B cell (primary cell): ENCODE measurements around the gene RTL1. TPM values are rescaled to one million over a fixed set of nuclear protein-coding genes. Genes with fewer than 3 reads are reported as not detected.

Source experiments
- ATAC-seq: fragments of 200-7000 bp; cut with Tn5 transposase; one replicate; pipeline ENCODE4 v1.10.0; 2021; ENCODE audit warnings: low read depth, mild to moderate bottlenecking, moderate number of reproducible peaks, moderate library complexity
- CTCF ChIA-PET: fragments of 350-600 bp; sonication (Branson Sonifier 250); formaldehyde crosslinking; loops from one replicate; lab custom pipeline; 2021; ENCODE audit warnings: antibody characterized with exemption, inconsistent platforms; lab: Charles Lee
- POLR2A ChIA-PET: fragments of 350-600 bp; sonication (Branson Sonifier 250); formaldehyde crosslinking; loops from one replicate; lab custom pipeline; 2021; ENCODE audit warnings: antibody characterized with exemption; lab: Charles Lee
- DNase-seq: peaks from one replicate; pipeline ENCODE4 v3.0.0; 2013
- H2AFZ ChIP-seq: 2 replicates; pipeline ENCODE4 v1.6.1; 2012; ENCODE audit warnings: mild to moderate bottlenecking, low read depth, low read length; ENCODE audit not compliant: insufficient read depth, poor library complexity, severe bottlenecking
- H3K27ac ChIP-seq, 2 donors: 1 replicate in 1 of 2; 2 replicates in 1 of 2; pipeline ENCODE4 v1.5.1; 2012 to 2013; ENCODE audit warnings: low read length in 2 of 2, mild to moderate bottlenecking in 2 of 2, moderate library complexity in 1 of 2
- H3K27me3 ChIP-seq, 4 experiments: fragments of 200-600 bp in 1 of 4; sonication (generic) in 1 of 4; replicated peaks in 1 of 4; 1 replicate in 2 of 4; 2 replicates in 2 of 4; pipeline versions ENCODE4 v1.6.1 to v1.7.0; 2013 to 2016; ENCODE audit warnings: low read length in 3 of 4, mild to moderate bottlenecking in 2 of 4, mixed read lengths in 1 of 4, moderate library complexity in 1 of 4; ENCODE audit not compliant: insufficient read depth in 4 of 4, control insufficient read depth in 3 of 4; ENCODE audit errors: control extremely low read depth in 1 of 4
- H3K36me3 ChIP-seq, 2 experiments: replicated peaks in 1 of 2; 1 replicate in 1 of 2; 2 replicates in 1 of 2; pipeline versions ENCODE4 v1.6.1 to v1.7.1; 2013; ENCODE audit warnings: low read length in 1 of 2; ENCODE audit not compliant: insufficient read depth in 2 of 2, control insufficient read depth in 1 of 2; ENCODE audit errors: control extremely low read depth in 1 of 2, extremely low read depth in 1 of 2
- H3K4me1 ChIP-seq, 2 donors: fragments of 200-600 bp in 1 of 2; sonication (generic) in 1 of 2; 1 replicate in 1 of 2; 2 replicates in 1 of 2; pipeline versions ENCODE4 v1.5.1 to v1.6.1; 2013 to 2017; ENCODE audit warnings: low read length in 2 of 2; ENCODE audit not compliant: control insufficient read depth in 2 of 2, insufficient read depth in 2 of 2
- H3K4me2 ChIP-seq: replicated peaks from 2 replicates; pipeline ENCODE3; 2012; ENCODE audit warnings: mild to moderate bottlenecking, low read depth, low read length; ENCODE audit not compliant: poor library complexity, severe bottlenecking
- H3K4me3 ChIP-seq, 5 experiments: fragments of 200-600 bp in 1 of 5; sonication (generic) in 1 of 5; 1 replicate in 3 of 5; 2 replicates in 2 of 5; pipeline versions ENCODE4 v1.5.1 to v1.7.0; 2011 to 2016; ENCODE audit warnings: low read length in 4 of 5, mild to moderate bottlenecking in 4 of 5, low read depth in 2 of 5, control low read depth in 1 of 5, moderate library complexity in 1 of 5; ENCODE audit not compliant: insufficient read depth in 1 of 5; ENCODE audit errors: control extremely low read depth in 1 of 5, extremely low read depth in 1 of 5
- H3K79me2 ChIP-seq: fragments of 200-600 bp; sonication (generic); one replicate; pipeline ENCODE4 v1.6.0; 2016; ENCODE audit warnings: low read length; ENCODE audit not compliant: control insufficient read depth, insufficient read depth
- H3K9ac ChIP-seq: fragments of 200-600 bp; sonication (generic); 2 replicates; pipeline ENCODE4 v1.6.1; 2017; ENCODE audit warnings: mild to moderate bottlenecking, low read length, moderate library complexity
- H3K9me3 ChIP-seq, 3 donors: one replicate each; pipeline versions ENCODE4 v1.6.1 to v1.7.1; 2013; ENCODE audit warnings: low read length in 2 of 3; ENCODE audit not compliant: control insufficient read depth in 2 of 3, insufficient read depth in 1 of 3; ENCODE audit errors: control extremely low read depth in 1 of 3
- H4K20me1 ChIP-seq: 2 replicates; pipeline ENCODE4 v1.6.0; 2012; ENCODE audit warnings: mild to moderate bottlenecking, low read length; ENCODE audit not compliant: insufficient read depth, control insufficient read depth, poor library complexity, severe bottlenecking
- H3K27ac Mint-ChIP-seq: one replicate; pipeline ENCODE4 v1.8.0; 2021; ENCODE audit warnings: mixed read lengths
- H3K27me3 Mint-ChIP-seq: one replicate; pipeline ENCODE4 v1.8.0; 2021; ENCODE audit warnings: mixed read lengths
- H3K4me1 Mint-ChIP-seq: one replicate; pipeline ENCODE4 v1.8.0; 2021; ENCODE audit warnings: mixed read lengths
- H3K4me3 Mint-ChIP-seq: one replicate; pipeline ENCODE4 v1.8.0; 2021; ENCODE audit warnings: mixed read lengths
- H3K9me3 Mint-ChIP-seq: one replicate; pipeline ENCODE4 v1.8.0; 2022; ENCODE audit warnings: mixed read lengths; ENCODE audit not compliant: insufficient read depth
- EZH2 ChIP-seq: IDR thresholded peaks from 2 replicates; pipeline ENCODE4 v1.6.1; 2012; ENCODE audit warnings: borderline replicate concordance, low read depth, mild to moderate bottlenecking, moderate library complexity, low read length; ENCODE audit not compliant: insufficient read depth, poor library complexity, severe bottlenecking
- WGBS: methylation state at CpG from one replicate; pipeline ENCODE4 v1.1.5; 2013; ENCODE audit warnings: missing lambda C conversion rate; ENCODE audit not compliant: insufficient coverage; 5-methylcytosine and 5-hydroxymethylcytosine counted together
- intact Hi-C: fragments of 100-400 bp; cut with micrococcal nuclease; formaldehyde crosslinking; loops from one replicate; pipeline ENCODE4 v1.10.0; 2022
- polyA plus RNA-seq: library from polyadenylated mRNA; depleted of rRNA; stranded (reverse); fragments of >200 nt; gene quantifications from 2 replicates; pipeline ENCODE4 v1.2.3, GENCODE V29; 2012
- total RNA-seq, 2 donors: library from RNA; stranded (reverse); fragments of 120-200 nt in 1 of 2; gene quantifications; 1 replicate in 1 of 2; 2 replicates in 1 of 2; pipeline versions ENCODE4 v1.2.3 to v1.2.4, GENCODE V29; 2013 to 2022
- TF ChIP-seq, protein P1 (sequence below): fragments of 200-600 bp; IDR thresholded peaks from one replicate; pipeline ENCODE4 v1.8.0; 2022; ENCODE audit warnings: antibody characterized with exemption, mild to moderate bottlenecking

The RTL1 gene
- total and polyA plus RNA-seq, 2 donors (not counting 1 experiment from before 2014, with no cell fraction given), result not detected

DNA sequence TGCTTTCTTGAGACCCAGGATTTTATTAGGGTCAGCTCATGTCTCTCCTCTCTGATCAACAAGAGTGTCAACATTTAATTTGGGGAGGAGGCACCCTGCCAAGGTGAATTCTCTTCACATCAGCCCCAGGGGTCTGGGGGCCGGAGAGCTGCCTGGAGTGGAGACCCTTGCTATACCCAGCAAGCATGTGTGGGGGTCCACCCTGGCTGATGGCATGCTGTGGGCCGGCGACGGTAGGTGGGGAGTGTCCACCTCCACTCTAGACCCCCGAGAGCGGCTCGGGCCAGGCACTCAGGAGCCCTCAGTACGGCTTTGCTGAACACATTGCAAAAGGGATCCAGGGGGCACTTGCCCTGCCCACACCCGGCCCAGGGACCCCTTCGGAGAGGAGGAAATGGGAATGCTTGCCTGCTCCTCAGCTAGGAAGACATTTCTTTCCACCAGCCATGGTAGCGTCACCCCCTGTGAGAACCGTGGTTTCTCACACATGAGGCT lies 67.2 kb downstream of the RTL1 start:
- intact Hi-C loops, result no loop called here
- no peak for TF ChIP-seq EZH2
- no peaks in the 10 kb centered on the region for H3K27me3 ChIP-seq
- H3K4me1 Mint-ChIP-seq, result no peaks in the 10 kb centered on the region
- H3K27me3 Mint-ChIP-seq, result no peaks in the 10 kb centered on the region
- H3K4me2 ChIP-seq, result no peak overlapping the region
- H3K9ac ChIP-seq, result no peak overlapping the region
- H3K4me3 ChIP-seq, result no peak overlapping the region
- CTCF ChIA-PET, result no interaction called here
- DNase-seq, result no peak
- H3K4me3 Mint-ChIP-seq, result no peak overlapping the region
- H3K36me3 ChIP-seq, result no peaks in the 10 kb centered on the region
- no peaks in the 10 kb centered on the region for H3K4me1 ChIP-seq
- H2AFZ ChIP-seq, result no peak overlapping the region
- H3K9me3 ChIP-seq, result no peaks in the 10 kb centered on the region
- H3K9me3 Mint-ChIP-seq, result no peaks in the 10 kb centered on the region
- no peak overlapping the region for H3K27ac Mint-ChIP-seq
- no peak overlapping the region for H3K27ac ChIP-seq
- H4K20me1 ChIP-seq, result no peaks in the 10 kb centered on the region
- 92% methylated on average over 10 of the region's 12 CpGs for WGBS
- POLR2A ChIA-PET, result no interaction called here
- no peak for ATAC-seq
- H3K79me2 ChIP-seq, result no peaks in the 10 kb centered on the region

- H3K9me3 Mint-ChIP-seq, result no peaks in the 10 kb centered on the region
- intact Hi-C loops, result no loop called here
- no peak overlapping the region for H3K27ac Mint-ChIP-seq
- H3K27me3 ChIP-seq, result no peaks in the 10 kb centered on the region
- POLR2A ChIA-PET, result no interaction called here
- no peak overlapping the region for H3K4me2 ChIP-seq
- no peaks in the 10 kb centered on the region for H4K20me1 ChIP-seq
- H3K4me3 Mint-ChIP-seq, result no peak overlapping the region
- H3K36me3 ChIP-seq, result no peaks in the 10 kb centered on the region
- CTCF ChIA-PET, result no interaction called here
- H3K4me1 Mint-ChIP-seq, result no peaks in the 10 kb centered on the region
- no peaks in the 10 kb centered on the region for H3K4me1 ChIP-seq
- WGBS, result 91% methylated on average over 20 of the region's 24 CpGs
- H3K9me3 ChIP-seq, result peaks cover 0 to 3% (median 0%) of the 10 kb centered on the region in 3 donors
- no peak overlapping the region for H3K27ac ChIP-seq
- no peak overlapping the region for H2AFZ ChIP-seq
- ATAC-seq, result no peak
- DNase-seq, result no peak
- H3K79me2 ChIP-seq, result no peaks in the 10 kb centered on the region
- no peak overlapping the region for H3K4me3 ChIP-seq
- TF ChIP-seq, protein P1, sequence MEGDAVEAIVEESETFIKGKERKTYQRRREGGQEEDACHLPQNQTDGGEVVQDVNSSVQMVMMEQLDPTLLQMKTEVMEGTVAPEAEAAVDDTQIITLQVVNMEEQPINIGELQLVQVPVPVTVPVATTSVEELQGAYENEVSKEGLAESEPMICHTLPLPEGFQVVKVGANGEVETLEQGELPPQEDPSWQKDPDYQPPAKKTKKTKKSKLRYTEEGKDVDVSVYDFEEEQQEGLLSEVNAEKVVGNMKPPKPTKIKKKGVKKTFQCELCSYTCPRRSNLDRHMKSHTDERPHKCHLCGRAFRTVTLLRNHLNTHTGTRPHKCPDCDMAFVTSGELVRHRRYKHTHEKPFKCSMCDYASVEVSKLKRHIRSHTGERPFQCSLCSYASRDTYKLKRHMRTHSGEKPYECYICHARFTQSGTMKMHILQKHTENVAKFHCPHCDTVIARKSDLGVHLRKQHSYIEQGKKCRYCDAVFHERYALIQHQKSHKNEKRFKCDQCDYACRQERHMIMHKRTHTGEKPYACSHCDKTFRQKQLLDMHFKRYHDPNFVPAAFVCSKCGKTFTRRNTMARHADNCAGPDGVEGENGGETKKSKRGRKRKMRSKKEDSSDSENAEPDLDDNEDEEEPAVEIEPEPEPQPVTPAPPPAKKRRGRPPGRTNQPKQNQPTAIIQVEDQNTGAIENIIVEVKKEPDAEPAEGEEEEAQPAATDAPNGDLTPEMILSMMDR, result no peak
- no peak for TF ChIP-seq EZH2
- H3K9ac ChIP-seq, result no peak overlapping the region
- no peaks in the 10 kb centered on the region for H3K27me3 Mint-ChIP-seq
These were observed 67.8 kb downstream of the RTL1 start for GRCh38 chr14:100835548-100836310.
